Measurements from ENCODE around the gene NPW.
"Not testable (repeated sequence)": the region's sequence is repeated elsewhere in the genome, so short reads cannot be mapped to it uniquely, and the experiment has no call there.

GRCh38 chr16:2011726-2012125, 7.9 kb upstream of the NPW start:
- not testable (repeated sequence) for TF ChIP-seq CTCF, POLR2AphosphoS5 (IDR thresholded peaks at IDR 0.05)

Measured in stomach (tissue), 4 donors.